Psoas muscle (tissue), 8 donors: ENCODE results near the gene PDE8A. TPM values are rescaled to one million over a fixed set of nuclear protein-coding genes. Genes with fewer than 3 reads are reported as not detected.

Experiments used
- ATAC-seq, 4 donors: fragments of 200-7000 bp; cut with Tn5 transposase; one replicate each; pipeline ENCODE4 v1.9.1; 2020; ENCODE audit warnings: moderate library complexity in 3 of 4, mild to moderate bottlenecking in 2 of 4
- DNase-seq, 2 donors: peaks; one replicate each; pipeline ENCODE4 v3.0.0-alpha.2; 2020
- H3K27ac ChIP-seq: fragments of 200-600 bp; one replicate; pipeline ENCODE4 v1.8.0; 2022
- H3K27me3 ChIP-seq, 3 donors: fragments of 200-600 bp in 1 of 3; one replicate each; pipeline versions ENCODE4 v1.6.1 to v1.8.0; 2013 to 2022; ENCODE audit warnings: low read length in 2 of 3, mild to moderate bottlenecking in 2 of 3, moderate library complexity in 1 of 3; ENCODE audit not compliant: insufficient read depth in 3 of 3
- H3K36me3 ChIP-seq, 2 donors: fragments of 200-600 bp in 1 of 2; one replicate each; pipeline versions ENCODE4 v1.6.1 to v1.8.0; 2013 to 2022; ENCODE audit warnings: low read depth in 1 of 2, mild to moderate bottlenecking in 1 of 2, moderate library complexity in 1 of 2; ENCODE audit not compliant: insufficient read depth in 1 of 2
- H3K4me1 ChIP-seq: fragments of 200-600 bp; one replicate; pipeline ENCODE4 v1.8.0; 2022
- H3K4me3 ChIP-seq: fragments of 200-600 bp; one replicate; pipeline ENCODE4 v1.8.0; 2022; ENCODE audit warnings: mild to moderate bottlenecking
- H3K9me3 ChIP-seq: fragments of 200-600 bp; one replicate; pipeline ENCODE4 v1.8.0; 2022
- WGBS, 3 donors: extraction: QIAGEN DNeasy Blood & Tissue Kit; methylation state at CpG; one replicate each; pipeline versions ENCODE4 v1.1.6 to v1.1.7; 2013; 5-methylcytosine and 5-hydroxymethylcytosine counted together
- intact Hi-C, 2 donors: fragments of 100-400 bp; cut with DNase I; formaldehyde crosslinking; loops; one replicate each; pipeline versions ENCODE4 v1.11.0 to v1.14.2; 2022
- polyA plus RNA-seq, 3 donors: library from polyadenylated mRNA; stranded (reverse); fragments of 200-250 nt; gene quantifications; one replicate each; pipeline ENCODE4 v1.2.3, GENCODE V29; 2013
- total RNA-seq, 4 donors: library from RNA; stranded (reverse); fragmentation: NEBNext Ultra II Directional in 2 of 4; extraction: Animal tissue kit (Norgen Biotek cat#: 25700) in 2 of 4; gene quantifications; one replicate each; pipeline versions ENCODE4 v1.2.1 to v1.2.4, GENCODE V29; 2021 to 2023
- TF ChIP-seq, protein P1 (sequence below): fragments of 200-600 bp; IDR thresholded peaks from one replicate; pipeline ENCODE4 v1.8.0; 2022; ENCODE audit warnings: antibody characterized with exemption
- donor health status: healthy with polysubstance abuse.
- donor health status: DM: no; HTN: no; CAD: no; lungs with moderate emphysema.
- donor health status: Bipolar disorder and iron deficiency.
- donor health status: healthy.
- donor health status: DM: yes; HTN: yes; CAD: no.
- donor health status: DM: no; HTN: no; CAD: no.
- donor health status: DM: no; HTN: no; CAD: no.
- donor health status: DM: yes; HTN: yes; CAD: no.

The PDE8A gene
- total and polyA plus RNA-seq, 7 donors, result 6.5 to 12.1 (median 10.5) TPM

DNA sequence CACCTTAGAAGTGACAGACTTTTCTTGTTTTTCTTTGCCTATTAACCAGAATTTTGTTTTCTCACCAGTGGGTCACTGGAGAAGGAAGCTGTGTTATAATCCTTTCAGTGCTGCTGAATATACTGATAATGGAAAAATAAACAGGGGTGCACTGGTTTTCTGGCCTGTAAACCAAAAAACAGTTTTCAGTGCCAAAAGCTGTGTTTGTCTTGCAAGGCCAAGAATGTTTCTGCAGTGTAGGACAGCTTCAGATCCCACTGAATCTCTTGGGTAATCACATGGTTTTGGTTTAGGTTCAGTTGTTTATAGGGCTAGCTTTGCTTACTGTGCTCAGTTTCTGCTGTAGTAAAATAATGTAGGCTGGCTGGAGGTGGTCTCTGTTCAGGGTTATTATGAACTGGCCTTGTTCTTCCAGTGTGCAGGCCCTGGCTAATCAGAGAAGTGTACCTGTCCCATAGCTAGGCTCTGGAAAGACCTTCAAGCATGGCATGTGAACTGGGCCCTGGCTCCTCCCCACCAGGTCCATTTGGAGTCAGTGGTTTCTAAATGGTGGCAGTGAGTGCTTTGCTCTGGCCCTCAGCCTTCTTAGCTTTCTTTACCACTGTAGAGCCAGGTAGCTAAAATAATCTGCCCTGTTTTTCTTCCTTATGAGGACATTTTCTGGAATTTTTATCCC is 18.7 kb downstream of the PDE8A start:
- intact Hi-C loops, result no loop called here
- DNase-seq (no peak), ATAC-seq (no peak)
- Histone ChIP-seq H3K9me3 (no peaks in the 10 kb centered on the region), H3K27me3 (no peaks in the 10 kb centered on the region), H3K4me1 (peaks cover 49% of the 10 kb centered on the region), H3K4me3 (no peak overlapping the region), H3K27ac (no peak overlapping the region), H3K36me3 (no peaks in the 10 kb centered on the region)
- TF ChIP-seq, protein P1, sequence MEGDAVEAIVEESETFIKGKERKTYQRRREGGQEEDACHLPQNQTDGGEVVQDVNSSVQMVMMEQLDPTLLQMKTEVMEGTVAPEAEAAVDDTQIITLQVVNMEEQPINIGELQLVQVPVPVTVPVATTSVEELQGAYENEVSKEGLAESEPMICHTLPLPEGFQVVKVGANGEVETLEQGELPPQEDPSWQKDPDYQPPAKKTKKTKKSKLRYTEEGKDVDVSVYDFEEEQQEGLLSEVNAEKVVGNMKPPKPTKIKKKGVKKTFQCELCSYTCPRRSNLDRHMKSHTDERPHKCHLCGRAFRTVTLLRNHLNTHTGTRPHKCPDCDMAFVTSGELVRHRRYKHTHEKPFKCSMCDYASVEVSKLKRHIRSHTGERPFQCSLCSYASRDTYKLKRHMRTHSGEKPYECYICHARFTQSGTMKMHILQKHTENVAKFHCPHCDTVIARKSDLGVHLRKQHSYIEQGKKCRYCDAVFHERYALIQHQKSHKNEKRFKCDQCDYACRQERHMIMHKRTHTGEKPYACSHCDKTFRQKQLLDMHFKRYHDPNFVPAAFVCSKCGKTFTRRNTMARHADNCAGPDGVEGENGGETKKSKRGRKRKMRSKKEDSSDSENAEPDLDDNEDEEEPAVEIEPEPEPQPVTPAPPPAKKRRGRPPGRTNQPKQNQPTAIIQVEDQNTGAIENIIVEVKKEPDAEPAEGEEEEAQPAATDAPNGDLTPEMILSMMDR, result no peak

DNA sequence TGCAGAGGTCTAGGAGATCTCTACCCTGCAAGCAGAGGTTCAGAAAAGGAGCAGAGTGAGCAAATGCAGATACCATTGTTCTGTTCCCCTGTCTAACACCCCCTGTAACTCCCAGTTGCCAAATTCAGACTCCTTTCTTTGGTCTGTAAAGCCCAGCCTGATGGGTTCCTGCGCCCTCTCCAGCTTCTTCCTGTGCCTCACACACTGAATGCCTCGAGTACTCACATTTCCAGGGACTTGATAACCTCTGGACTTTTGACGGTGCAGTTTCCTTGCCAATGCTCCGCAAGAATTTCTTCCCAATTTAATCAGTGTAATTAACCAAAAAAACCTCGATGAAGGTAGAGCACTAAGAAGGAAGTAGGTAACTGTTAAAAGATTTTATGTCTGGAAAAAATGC is 19.3 kb downstream of the PDE8A start:
- Histone ChIP-seq H3K9me3 (no peaks in the 10 kb centered on the region), H3K27ac (no peak overlapping the region), H3K4me3 (no peak overlapping the region), H3K4me1 (peaks cover 55% of the 10 kb centered on the region), H3K27me3 (no peaks in the 10 kb centered on the region), H3K36me3 (no peaks in the 10 kb centered on the region)
- DNase-seq (no peak), ATAC-seq (no peak)
- WGBS, 3 donors, result 69 to 77% (median 75%) methylated on average over 5 of the region's 5 CpGs
- intact Hi-C loops, result no loop called here
- TF ChIP-seq, protein P1, result no peak

DNA sequence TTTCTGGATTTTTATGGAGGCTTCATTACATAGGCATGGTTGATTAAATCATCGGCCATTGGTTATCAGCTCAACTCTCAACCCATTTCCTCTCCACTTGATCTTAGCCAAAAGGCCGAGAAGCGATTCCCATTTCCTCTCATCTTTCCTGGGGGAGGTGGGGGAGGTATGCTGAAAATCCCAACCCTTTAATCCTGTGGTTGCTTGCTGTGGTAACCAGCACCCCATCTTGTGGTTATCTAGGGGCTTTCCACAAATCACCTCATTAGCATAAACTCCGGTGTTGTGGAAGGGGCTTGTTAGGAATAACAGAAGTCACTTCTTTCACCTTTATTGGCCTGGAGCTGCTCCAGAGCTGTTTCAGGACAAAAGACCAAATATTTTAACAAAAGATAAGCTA is 20.9 kb downstream of the PDE8A start:
- TF ChIP-seq, protein P1, result no peak
- intact Hi-C loops, result no loop called here
- 82 to 91% (median 87%) methylated on average over 4 of the region's 4 CpGs for WGBS, 3 donors

DNA sequence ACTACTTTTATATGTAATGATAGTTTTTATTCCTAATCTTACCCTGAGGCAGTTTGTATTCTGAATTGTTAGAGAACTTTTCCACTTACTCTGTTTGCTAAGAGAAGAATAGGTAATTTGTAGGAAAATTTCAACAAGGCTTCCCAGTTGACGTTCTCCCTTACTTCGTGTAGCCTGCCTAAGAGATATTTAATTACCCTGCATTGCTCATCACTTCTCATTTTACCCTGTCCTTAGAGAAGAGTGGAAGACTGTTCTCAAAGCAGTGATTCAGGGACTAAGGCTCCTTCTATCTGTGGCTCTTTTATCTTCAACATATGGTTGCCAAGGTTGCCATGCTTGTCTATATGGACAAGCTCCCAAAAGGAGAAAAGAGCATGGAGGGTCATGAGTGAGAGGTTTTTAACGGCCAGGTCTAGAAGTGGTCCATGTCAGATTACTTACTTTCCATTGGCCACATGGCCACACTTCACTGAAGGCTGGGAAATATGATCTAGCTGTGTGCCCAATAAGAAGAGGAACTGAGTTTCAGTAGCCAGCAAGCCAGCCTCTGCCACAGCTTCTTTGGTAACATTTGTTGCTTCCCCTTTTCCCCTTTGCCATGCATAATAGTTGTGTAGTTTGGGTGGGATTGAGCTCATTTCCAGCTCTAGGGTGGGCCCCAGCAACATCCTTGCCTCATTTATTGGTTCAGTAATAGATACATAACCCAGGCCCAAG is 22.1 kb downstream of the PDE8A start:
- peaks cover 76% of the 10 kb centered on the region for H3K4me1 ChIP-seq
- no peaks in the 10 kb centered on the region for H3K27me3 ChIP-seq
- intact Hi-C loops, result no loop called here
- ATAC-seq (peak; percentile 53 to 71 (median 63)), DNase-seq (no peak)
- H3K27ac ChIP-seq, result peak overlapping the region; percentile 59
- no peaks in the 10 kb centered on the region for H3K9me3 ChIP-seq
- no peak overlapping the region for H3K4me3 ChIP-seq
- no peaks in the 10 kb centered on the region for H3K36me3 ChIP-seq
- 34 to 63% (median 46%) methylated on average over 3 of the region's 3 CpGs for WGBS, 3 donors
- TF ChIP-seq, protein P1, result no peak

More for the DNA sequence above, 20.9 kb downstream of the PDE8A start:
- H3K4me1 ChIP-seq, result peaks cover 65% of the 10 kb centered on the region
- H3K4me3 ChIP-seq, result no peak overlapping the region
- no peak overlapping the region for H3K27ac ChIP-seq
- H3K36me3 ChIP-seq, result no peaks in the 10 kb centered on the region
- no peak for ATAC-seq
- DNase-seq, result no peak
- H3K27me3 ChIP-seq, result no peaks in the 10 kb centered on the region
- no peaks in the 10 kb centered on the region for H3K9me3 ChIP-seq
